Activated T-helper 1 cell treated with Interleukin-2 at 50 U/mL for 16 hours (primary cell): ENCODE measurements around the gene STX18.

Experiments
- DNase-seq: peaks from one replicate; pipeline ENCODE4 v3.0.0-alpha.2; 2020; ENCODE audit warnings: low read depth

The STX18 gene

GRCh38 chr4:4377732-4378460 lies 164.0 kb downstream of the STX18 start:
- DNase-seq, result no peak

GRCh38 chr4:4377191-4377590 lies 164.7 kb downstream of the STX18 start:
- DNase-seq, result no peak

- no peak for DNase-seq
Observed at GRCh38 chr4:4376074-4376473, 165.8 kb downstream of the STX18 start.

GRCh38 chr4:4374388-4375098 lies 167.3 kb downstream of the STX18 start:
- DNase-seq, result no peak
